Ascending aorta (tissue), 2 donors: ENCODE results near the gene RFPL1. TPM values are rescaled to one million over a fixed set of nuclear protein-coding genes. Genes with fewer than 3 reads are reported as not detected.
"Not testable (repeated sequence)": the region's sequence is repeated elsewhere in the genome, so short reads cannot be mapped to it uniquely, and the experiment has no call there.

Source experiments
- DNase-seq, 2 donors: peaks; one replicate each; pipeline ENCODE4 v3.0.0-alpha.2; 2019; ENCODE audit warnings: low spot score in 2 of 2
- H3K27ac ChIP-seq, 2 donors: fragments of 200-600 bp; sonication (generic); one replicate each; pipeline ENCODE4 v1.5.1; 2016 to 2017; ENCODE audit warnings: mild to moderate bottlenecking in 1 of 2
- H3K27me3 ChIP-seq: fragments of 200-600 bp; sonication (generic); one replicate; pipeline ENCODE4 v1.5.1; 2017
- H3K36me3 ChIP-seq, 2 donors: fragments of 200-600 bp; sonication (generic); one replicate each; pipeline ENCODE4 v1.5.1; 2016
- H3K4me1 ChIP-seq, 2 donors: fragments of 200-600 bp; sonication (generic); one replicate each; pipeline ENCODE4 v1.5.1; 2016 to 2017; ENCODE audit warnings: mild to moderate bottlenecking in 1 of 2
- H3K4me3 ChIP-seq, 2 donors: fragments of 200-600 bp; sonication (generic); one replicate each; pipeline ENCODE4 v1.5.1; 2016 to 2017; ENCODE audit warnings: mild to moderate bottlenecking in 1 of 2
- H3K9me3 ChIP-seq, 2 donors: fragments of 200-600 bp; sonication (generic); one replicate each; pipeline ENCODE4 v1.5.1; 2016
- CTCF ChIP-seq, 3 experiments: fragments of 200-600 bp in 2 of 3; fragments of 450-650 bp in 1 of 3; sonication (generic) in 2 of 3; IDR thresholded peaks; one replicate each; pipeline ENCODE4 v1.5.1; 2016 to 2019; ENCODE audit warnings: antibody characterized with exemption in 3 of 3, mild to moderate bottlenecking in 1 of 3, moderate library complexity in 1 of 3
- intact Hi-C: fragments of 100-400 bp; cut with DNase I; formaldehyde crosslinking; loops from one replicate; pipeline ENCODE4 v1.15.1; 2023
- total RNA-seq: library from RNA; depleted of rRNA; stranded (reverse); fragments of >200 nt; gene quantifications from one replicate; pipeline ENCODE4 v1.1.0, GENCODE V29; 2016

RFPL1 gene
- total RNA-seq, 1 donor from 2014 or later, result not detected

- Histone ChIP-seq H3K27ac (no peak overlapping the region), H3K36me3 (no peaks in the 10 kb centered on the region), H3K27me3 (peaks cover 5% of the 10 kb centered on the region), H3K9me3 (no peaks in the 10 kb centered on the region), H3K4me3 (no peak overlapping the region), H3K4me1 (peaks cover 0 to 6% of the 10 kb centered on the region in 2 donors)
- no peak for TF ChIP-seq CTCF (IDR thresholded peaks at IDR 0.05)
- DNase-seq, result no peak
- intact Hi-C loops, result no loop called here
These were observed 47.1 kb downstream of the RFPL1 start for GRCh38 chr22:29485448-29485847.

GRCh38 chr22:29487426-29487986 is 49.1 kb downstream of the RFPL1 start:
- Histone ChIP-seq H3K4me3 (no peak overlapping the region), H3K27ac (no peak overlapping the region), H3K9me3 (no peaks in the 10 kb centered on the region), H3K4me1 (no peaks in the 10 kb centered on the region), H3K36me3 (no peaks in the 10 kb centered on the region), H3K27me3 (no peaks in the 10 kb centered on the region)
- no peak for TF ChIP-seq CTCF (IDR thresholded peaks at IDR 0.05)
- no peak for DNase-seq
- intact Hi-C loops, result no loop called here

GRCh38 chr22:29489127-29489780 is 50.9 kb downstream of the RFPL1 start:
- DNase-seq, H3K27ac ChIP-seq, intact Hi-C loops: not testable (repeated sequence)

GRCh38 chr22:29491012-29491411 is 52.6 kb downstream of the RFPL1 start:
- no peaks in the 10 kb centered on the region for H3K4me1 ChIP-seq
- no peak overlapping the region for H3K4me3 ChIP-seq
- no peaks in the 10 kb centered on the region for H3K27me3 ChIP-seq
- no peak for TF ChIP-seq CTCF (IDR thresholded peaks at IDR 0.05)
- intact Hi-C loops, result no loop called here
- DNase-seq, result no peak
- no peak overlapping the region for H3K27ac ChIP-seq
- H3K9me3 ChIP-seq, result no peaks in the 10 kb centered on the region
- no peaks in the 10 kb centered on the region for H3K36me3 ChIP-seq

More at GRCh38 chr22:29489127-29489780, 50.9 kb downstream of the RFPL1 start:
- not testable (repeated sequence) for H3K27me3 ChIP-seq, H3K36me3 ChIP-seq, H3K4me1 ChIP-seq, H3K4me3 ChIP-seq, H3K9me3 ChIP-seq

Other genes starting within 250 kb of the RFPL1 start
- gene EMID1, start 232.7 kb upstream of the RFPL1 start, total RNA-seq, result 0.64 TPM
- gene RHBDD3, start 170.6 kb upstream of the RFPL1 start, total RNA-seq, result 254 TPM
- 133 TPM for gene EWSR1, start 170.3 kb upstream of the RFPL1 start, total RNA-seq
- gene GAS2L1, start 131.9 kb upstream of the RFPL1 start, total RNA-seq, result 99.3 TPM
- gene RASL10A, start 122.9 kb upstream of the RFPL1 start, total RNA-seq, result not detected
- gene AP1B1, start 50.0 kb upstream of the RFPL1 start, total RNA-seq, result 86.4 TPM
- 0.32 TPM for gene NEFH, start 41.6 kb downstream of the RFPL1 start, total RNA-seq
- 21.5 TPM for gene THOC5, start 115.2 kb downstream of the RFPL1 start, total RNA-seq
- 4.0 TPM for gene NIPSNAP1, start 142.5 kb downstream of the RFPL1 start, total RNA-seq
- gene NF2, start 165.1 kb downstream of the RFPL1 start, total RNA-seq, result 37.3 TPM